Stimulated activated CD4-positive, alpha-beta T cell treated with anti-CD3 and anti-CD28 coated beads, Interleukin-1b, Interleukin-23, amount 100 ng/mL, for 4 hours (primary cell): ENCODE results near the gene FBXO46.
A peak's percentile ranks its signal among the peaks of the same experiment; 100 is the strongest.

Source experiments
- DNase-seq, 2 donors: peaks; one replicate each; pipeline ENCODE4 v3.0.0-alpha.2; 2020; ENCODE audit warnings: low read depth in 2 of 2

The FBXO46 gene

GRCh38 chr19:45730368-45731288, at the start of gene FBXO46:
Gene FBXO46, minus strand, starts transcription at chr19:45730896. Its CDS starts 17,401 bp downstream, at chr19:45713495.
- peak; percentile 82 to 84 for DNase-seq

DNA sequence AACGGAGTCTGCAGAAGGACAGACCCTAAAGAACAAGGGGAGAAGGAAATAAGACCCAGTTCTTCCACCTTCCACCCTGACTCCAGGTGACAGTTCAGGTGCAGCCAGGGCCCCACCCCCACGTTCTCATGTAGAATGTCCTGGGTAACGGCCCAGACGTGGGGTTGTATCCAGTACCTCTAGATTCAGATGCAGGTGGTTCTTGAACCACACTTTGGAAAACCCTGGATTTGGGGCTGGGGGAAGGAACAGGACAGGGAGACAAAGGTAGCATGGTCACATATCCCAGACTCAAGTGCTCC, 49.4 kb upstream of the FBXO46 start:
- no peak for DNase-seq

DNA sequence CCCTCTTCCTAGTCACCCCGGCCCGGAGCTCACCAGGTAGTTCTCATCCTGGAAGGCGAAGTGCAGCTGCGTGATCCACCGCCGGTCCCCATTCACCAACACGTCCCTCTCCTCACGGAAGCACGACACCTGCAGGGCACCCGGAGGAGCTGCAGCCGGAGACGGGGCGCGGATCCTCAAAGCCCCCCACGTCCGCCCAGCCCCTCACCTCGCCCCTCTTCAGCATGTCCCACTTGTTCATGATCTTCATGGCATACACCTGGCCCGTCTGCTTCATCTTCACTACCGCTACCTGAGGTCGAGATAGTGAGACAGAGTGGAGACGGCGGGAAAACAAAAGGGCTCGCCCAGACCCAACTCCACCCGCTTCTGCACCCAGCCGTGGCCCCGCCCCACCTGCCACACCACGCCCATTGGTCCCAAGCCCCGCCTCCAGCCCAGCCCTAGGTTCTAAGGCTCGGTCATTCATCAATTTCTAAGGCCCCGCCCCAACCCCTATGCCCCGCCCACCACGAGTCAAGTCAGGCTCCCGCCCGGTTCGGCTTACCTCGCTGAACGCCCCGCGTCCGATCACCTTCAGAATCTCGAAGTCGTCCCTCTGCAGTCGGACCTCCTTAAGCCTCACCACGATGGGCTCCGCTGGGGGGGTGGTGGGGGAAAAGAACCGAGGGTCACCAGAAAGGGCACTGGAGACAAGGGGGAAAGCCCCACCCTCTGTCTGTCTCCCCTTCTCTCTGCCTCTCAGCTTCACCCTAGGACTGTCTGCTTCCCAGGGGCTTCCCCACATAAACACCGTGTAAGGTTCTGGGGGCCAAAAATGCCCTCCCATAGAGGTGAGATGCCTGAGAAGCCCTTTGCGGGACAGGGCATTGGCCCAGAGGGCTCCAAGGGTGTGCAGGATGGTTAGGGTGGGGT, 48.8 kb upstream of the FBXO46 start:
- peak; percentile 74 to 89 for DNase-seq

DNA sequence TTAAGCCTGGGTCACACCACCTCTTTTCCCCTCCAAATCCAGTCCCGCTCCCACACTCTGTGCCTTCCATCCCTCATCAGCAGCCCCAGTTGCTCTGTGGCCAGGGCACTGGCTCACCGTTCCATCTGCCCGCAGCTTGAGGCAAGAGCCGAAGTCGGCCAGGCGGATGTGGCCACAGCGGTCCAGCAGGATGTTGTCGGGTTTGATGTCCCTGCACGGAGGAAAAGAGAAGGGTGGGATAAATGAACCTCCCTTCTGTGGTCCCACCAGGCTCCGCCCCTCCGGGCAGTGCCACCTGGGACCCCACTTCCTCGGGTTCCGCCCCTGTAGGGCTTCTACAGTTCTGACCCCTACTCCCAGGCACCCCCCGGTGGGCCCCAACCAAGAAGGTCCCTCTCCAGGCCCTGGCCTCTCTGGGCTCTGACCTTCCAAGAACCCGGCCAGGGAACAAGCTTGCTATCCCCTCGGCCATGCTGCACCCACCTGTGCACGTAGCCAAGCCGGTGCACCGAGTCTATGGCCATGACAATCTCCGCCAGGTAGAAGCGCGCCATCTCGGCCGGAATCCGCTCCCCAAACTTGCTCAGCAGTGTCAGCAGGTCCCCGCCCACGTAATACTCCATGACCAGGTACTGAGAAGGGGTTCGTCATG, 47.4 kb upstream of the FBXO46 start:
- no peak for DNase-seq

- no peak for DNase-seq
Observed at GRCh38 chr19:45777395-45777961, 46.8 kb upstream of the FBXO46 start.

DNA sequence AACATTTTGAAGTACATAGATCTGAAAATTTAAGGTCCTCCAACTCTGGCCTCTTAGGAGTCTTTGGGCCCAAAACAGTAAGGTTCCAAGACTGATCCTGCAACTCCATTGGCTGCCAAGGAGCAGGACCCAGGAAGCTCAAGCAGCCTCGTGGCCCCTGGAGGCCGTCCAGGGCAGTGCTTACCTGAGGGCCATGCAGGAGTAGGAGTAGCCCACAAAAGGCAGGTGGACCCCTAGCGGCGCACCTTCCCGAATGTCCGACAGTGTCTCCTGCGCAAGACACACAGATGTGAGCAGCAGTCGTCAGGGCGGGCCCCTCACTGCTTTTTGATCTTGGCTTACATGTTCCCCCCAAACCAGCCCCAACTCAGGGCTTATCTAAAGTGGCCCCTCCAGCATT, 44.1 kb upstream of the FBXO46 start:
- DNase-seq: no peak

GRCh38 chr19:45773384-45773783, 42.7 kb upstream of the FBXO46 start:
- no peak for DNase-seq

GRCh38 chr19:45772912-45773311, 42.2 kb upstream of the FBXO46 start:
- DNase-seq: no peak

DNA sequence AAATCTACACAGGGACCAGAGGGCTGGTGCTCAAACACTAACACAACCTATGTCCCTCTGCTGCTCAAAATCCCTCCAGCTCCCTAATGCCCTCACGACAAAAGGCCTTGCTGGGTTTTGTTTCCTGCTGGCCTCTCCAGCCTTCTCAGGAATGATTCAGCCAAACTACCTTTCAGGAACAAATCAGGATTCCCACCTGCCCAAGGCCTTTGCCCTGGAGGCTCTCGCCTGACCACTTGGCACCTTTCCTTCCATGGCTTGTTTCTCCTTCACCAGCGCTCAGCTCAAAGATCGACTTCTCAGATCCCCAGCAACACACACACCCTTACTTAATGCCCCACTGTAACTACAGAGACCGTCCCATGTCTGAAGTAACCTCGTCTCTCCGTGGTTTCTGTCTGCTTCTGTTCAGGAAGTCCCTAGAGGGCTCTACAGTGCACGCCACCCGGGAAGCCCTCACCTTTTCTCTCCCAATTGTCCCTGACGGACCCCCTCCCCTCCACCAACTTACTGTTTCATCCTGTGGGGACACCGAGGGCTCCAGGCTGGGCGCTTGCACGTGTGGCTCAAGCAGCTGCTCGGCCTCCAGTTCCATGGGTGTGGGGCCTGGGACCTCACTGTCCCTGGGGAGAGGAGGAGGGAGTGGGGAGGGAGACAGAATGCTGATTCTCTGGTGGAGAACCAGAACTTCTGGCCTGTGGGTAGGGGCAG, 41.6 kb upstream of the FBXO46 start:
- no peak for DNase-seq

DNA sequence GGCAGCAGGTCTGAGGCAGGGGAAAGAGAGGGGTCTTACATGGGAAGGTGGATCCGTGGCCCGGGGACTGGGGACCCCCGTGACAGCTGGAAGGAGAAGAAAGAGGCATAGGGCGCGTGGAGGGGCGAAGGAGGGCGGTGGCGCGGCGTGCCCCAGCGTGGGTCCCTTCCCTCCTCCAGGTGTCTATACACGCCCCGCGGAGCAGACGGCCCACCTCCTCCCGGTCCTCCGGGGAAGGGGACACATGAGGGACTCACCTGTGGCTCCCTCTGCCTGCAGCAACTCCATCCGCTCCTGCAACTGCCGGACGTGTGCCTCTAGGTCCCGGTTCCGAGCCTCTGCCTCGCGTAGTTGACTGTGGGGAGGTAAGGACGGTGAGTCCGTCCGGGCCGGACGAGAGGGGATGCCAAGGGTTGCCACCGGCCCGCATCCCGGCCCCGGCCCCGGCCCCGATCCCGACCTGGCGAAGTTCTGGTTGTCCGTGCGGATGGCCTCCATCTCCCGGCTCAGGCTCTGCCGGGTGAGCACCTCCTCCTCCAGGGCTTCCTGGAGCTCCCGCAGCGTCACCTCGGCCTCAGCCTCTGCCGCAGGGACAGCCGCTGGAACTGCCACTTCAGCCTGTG, 40.7 kb upstream of the FBXO46 start:
- no peak for DNase-seq

DNA sequence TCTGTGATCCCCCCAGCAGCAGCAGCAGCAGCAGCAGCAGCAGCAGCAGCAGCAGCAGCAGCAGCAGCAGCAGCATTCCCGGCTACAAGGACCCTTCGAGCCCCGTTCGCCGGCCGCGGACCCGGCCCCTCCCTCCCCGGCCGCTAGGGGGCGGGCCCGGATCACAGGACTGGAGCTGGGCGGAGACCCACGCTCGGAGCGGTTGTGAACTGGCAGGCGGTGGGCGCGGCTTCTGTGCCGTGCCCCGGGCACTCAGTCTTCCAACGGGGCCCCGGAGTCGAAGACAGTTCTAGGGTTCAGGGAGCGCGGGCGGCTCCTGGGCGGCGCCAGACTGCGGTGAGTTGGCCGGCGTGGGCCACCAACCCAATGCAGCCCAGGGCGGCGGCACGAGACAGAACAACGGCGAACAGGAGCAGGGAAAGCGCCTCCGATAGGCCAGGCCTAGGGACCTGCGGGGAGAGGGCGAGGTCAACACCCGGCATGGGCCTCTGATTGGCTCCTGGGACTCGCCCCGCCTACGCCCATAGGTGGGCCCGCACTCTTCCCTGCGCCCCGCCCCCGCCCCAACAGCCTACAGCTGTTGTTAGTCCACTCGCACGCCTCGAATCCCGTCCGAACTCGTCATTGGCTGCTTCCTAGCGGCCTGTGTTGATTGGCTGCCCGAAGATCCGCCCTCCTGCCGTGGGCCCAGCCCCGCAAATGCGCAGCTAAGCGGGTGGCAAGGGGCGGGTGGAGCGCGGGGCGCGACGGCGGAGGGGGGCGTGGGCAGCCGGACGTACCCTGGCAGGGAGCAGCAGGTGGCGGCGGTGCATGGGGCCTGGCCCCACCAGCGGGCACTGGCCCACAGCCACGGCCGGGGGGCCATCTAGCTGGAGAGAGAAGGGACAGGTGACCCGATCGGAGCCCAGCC, 39.8 kb upstream of the FBXO46 start:
- DNase-seq: peak; percentile 86 to 88

DNA sequence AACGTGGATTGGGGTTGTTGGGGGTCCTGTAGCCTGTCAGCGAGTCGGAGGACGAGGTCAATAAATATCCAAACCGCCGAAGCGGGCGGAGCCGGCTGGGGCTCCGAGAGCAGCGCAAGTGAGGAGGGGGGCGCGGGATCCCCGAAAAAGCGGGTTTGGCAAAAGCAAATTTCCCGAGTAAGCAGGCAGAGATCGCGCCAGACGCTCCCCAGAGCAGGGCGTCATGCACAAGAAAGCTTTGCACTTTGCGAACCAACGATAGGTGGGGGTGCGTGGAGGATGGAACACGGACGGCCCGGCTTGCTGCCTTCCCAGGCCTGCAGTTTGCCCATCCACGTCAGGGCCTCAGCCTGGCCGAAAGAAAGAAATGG, 39.1 kb upstream of the FBXO46 start:
- DNase-seq: peak in 1 of 2 donors; percentile 32

GRCh38 chr19:45768984-45769782, 38.5 kb upstream of the FBXO46 start, which contains the start of gene SIX5:
Gene SIX5, minus strand, starts transcription at chr19:45769252. Its CDS starts 408 bp downstream, at chr19:45768844.
- DNase-seq: peak; percentile 90 to 94

- DNase-seq: peak in 1 of 2 donors; percentile 41
Observed at GRCh38 chr19:45768655-45768983, 37.9 kb upstream of the FBXO46 start.

GRCh38 chr19:45767881-45768654, 37.4 kb upstream of the FBXO46 start:
- DNase-seq: no peak

DNA sequence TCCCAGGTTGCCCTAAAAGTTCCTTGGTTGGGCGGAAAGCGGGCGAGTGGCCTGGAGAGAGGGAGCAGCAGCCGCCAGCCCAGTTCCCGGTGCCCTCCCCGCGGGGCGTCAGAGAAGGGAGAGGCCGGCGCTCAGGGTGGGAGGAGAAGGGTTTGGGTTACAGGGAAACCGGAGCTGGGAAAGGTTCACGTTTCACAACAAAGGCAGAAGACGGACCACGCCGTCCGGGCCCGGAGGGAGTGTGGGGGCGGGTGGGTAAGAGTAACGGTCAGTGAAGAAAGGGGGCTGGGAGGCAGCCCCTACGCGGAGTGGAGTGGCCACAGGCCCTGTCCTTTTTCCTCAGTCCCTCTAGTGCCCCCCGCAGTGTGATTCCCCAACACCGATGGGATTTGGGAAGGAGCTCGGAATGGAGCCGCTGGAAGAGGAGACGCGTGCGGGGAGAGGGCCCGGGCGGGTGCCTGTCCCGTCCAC, 36.7 kb upstream of the FBXO46 start:
- no peak for DNase-seq

GRCh38 chr19:45766869-45767346, 36.2 kb upstream of the FBXO46 start:
- no peak for DNase-seq
